Stimulated activated CD8-positive, alpha-beta memory T cell treated with anti-CD3 and anti-CD28 coated beads, Interleukin-4, amount 100 ng/mL, for 4 hours (primary cell): ENCODE data around the gene GOLGB1.
"Not testable (repeated sequence)": the region's sequence is repeated elsewhere in the genome, so short reads cannot be mapped to it uniquely, and the experiment has no call there.

Source experiments
- DNase-seq, 2 donors: peaks; one replicate each; pipeline ENCODE4 v3.0.0-alpha.2; 2020; ENCODE audit warnings: low read depth in 2 of 2, low spot score in 1 of 2

The GOLGB1 gene, protein sequence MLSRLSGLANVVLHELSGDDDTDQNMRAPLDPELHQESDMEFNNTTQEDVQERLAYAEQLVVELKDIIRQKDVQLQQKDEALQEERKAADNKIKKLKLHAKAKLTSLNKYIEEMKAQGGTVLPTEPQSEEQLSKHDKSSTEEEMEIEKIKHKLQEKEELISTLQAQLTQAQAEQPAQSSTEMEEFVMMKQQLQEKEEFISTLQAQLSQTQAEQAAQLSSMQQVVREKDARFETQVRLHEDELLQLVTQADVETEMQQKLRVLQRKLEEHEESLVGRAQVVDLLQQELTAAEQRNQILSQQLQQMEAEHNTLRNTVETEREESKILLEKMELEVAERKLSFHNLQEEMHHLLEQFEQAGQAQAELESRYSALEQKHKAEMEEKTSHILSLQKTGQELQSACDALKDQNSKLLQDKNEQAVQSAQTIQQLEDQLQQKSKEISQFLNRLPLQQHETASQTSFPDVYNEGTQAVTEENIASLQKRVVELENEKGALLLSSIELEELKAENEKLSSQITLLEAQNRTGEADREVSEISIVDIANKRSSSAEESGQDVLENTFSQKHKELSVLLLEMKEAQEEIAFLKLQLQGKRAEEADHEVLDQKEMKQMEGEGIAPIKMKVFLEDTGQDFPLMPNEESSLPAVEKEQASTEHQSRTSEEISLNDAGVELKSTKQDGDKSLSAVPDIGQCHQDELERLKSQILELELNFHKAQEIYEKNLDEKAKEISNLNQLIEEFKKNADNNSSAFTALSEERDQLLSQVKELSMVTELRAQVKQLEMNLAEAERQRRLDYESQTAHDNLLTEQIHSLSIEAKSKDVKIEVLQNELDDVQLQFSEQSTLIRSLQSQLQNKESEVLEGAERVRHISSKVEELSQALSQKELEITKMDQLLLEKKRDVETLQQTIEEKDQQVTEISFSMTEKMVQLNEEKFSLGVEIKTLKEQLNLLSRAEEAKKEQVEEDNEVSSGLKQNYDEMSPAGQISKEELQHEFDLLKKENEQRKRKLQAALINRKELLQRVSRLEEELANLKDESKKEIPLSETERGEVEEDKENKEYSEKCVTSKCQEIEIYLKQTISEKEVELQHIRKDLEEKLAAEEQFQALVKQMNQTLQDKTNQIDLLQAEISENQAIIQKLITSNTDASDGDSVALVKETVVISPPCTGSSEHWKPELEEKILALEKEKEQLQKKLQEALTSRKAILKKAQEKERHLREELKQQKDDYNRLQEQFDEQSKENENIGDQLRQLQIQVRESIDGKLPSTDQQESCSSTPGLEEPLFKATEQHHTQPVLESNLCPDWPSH (N-terminal part only)

DNA sequence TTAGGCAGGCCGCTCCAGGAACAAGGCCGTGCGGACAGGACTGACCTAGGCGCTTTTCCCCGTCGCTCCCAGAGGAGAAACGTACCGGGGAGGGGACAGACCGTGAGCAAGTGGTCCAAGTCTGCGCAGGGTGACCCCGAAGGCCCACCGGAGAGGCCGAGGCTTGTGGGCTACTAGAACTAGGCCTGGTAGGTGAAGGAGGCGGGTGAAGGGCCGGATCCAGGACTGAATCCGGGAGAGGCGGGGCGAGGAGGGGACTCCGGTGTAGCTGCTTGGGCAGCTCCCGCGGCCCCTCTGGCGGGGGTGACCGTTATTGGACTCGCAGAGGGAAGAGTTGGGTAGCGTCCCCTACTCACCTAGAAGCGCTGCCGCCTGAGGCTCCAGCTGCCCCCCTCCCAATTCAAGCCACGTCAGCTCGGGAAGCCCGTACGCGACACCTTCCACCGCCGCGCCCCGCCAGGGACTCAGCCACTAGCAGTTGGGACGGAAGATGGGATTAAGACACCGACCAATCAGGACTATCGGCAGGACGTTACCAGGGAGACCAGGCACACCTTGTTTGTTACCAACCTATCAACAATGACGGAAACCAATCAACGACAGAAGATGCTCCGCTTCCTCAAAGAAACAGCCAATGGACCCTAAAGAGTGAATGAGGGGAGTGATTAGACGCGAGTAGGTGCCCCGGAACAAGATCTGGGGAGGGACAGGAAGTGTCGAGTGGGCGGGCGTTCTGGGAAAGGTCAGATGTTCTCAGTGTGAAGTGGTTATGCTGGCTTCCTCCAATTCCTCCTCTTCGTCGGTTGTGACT lies at the start of gene GOLGB1:
GOLGB1 (minus strand) TSS at position 466 of the 811 bp plus-strand sequence. CDS start 18,770 bp downstream, outside the sequence.
- DNase-seq = peak; percentile 86 to 87

DNA sequence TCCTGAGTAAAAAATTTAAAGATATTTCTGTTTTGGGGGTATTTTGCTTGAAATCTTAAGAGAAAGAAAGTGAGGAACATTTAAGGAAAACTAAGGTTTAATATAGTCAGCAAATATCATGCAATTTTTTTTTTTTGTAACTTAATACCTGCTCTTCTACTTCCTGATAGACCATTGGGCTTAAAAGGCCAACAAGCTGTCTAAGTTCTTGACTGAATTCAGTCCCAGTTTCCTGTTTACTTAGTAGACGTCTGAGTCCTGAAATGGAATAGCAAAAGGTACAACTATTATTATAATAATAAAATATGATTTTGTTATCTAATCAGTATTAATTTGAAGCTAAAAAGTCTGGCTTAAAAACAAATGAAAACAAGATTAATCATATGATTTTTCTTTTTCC lies 47.4 kb upstream of the GOLGB1 start:
- DNase-seq = no peak

DNA sequence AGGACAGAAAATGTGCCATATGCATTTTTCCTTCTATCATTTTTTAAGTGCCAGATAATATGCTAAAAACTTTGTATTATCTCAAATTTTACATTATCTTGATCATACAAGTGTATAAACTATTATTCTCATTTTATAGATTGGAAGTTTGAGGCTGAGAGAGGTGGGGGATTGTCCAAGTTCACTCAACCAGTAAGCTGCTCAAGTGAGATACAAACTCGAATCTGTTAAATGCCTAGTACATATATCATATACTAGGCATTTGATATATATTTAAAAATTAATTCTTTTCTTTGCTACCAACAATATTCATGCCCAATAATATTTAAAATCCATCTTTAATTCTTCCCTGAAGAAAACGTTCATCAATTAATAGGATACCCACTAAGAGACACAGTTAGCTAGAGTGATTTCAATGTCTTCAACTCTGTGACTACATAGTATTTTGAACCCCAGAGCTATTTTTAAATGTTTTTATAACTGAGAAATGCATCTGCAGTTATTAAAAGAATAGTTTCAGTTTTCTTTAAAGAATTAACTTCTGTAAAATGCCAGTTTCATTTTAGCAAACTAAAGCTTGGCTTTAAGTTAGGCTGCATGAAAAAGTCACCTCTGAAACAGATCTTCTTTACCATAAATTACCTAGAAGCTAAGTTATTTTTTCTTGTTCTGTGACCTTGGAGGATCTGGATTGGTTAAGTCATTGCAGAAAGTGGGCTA lies 44.9 kb upstream of the GOLGB1 start:
- DNase-seq = no peak

DNA sequence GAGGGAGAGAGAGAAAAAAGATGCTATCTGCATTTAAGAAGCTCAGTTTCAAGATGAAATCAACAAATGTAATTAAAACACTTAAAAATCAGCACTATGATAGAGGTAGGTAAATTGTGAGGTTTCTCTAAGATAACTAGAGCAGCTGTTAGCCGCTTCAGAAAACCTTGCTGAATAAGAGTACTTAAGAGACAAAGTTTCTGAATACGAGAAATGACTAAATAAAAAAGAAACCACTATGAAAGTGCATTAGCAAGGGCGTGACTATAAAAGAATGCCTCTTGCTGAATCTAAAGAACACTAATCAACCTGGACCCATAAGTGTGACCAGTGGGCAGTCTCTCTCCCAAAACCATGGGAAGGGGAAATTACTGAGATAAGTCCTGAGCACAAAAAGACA lies 43.5 kb upstream of the GOLGB1 start:
- DNase-seq = no peak

DNA sequence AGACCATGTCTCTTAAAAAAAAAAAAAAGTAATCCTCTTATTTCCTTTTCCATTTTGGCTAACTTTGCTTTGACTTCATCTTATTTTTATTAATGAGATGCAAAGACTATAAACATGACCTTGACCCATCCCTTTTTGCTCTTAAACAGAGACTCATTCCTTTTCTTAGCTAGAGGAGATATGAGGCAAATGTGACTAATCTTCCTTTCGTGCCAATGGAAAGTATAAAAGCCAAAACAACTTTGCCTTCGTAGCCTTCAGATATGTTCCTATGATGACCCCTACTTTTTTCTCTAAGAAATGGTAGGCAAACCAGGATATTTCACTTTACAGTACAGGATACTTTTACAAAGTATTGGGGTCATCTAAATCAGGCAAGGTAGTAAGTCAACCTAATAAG lies 36.9 kb upstream of the GOLGB1 start:
- no peak for DNase-seq

DNA sequence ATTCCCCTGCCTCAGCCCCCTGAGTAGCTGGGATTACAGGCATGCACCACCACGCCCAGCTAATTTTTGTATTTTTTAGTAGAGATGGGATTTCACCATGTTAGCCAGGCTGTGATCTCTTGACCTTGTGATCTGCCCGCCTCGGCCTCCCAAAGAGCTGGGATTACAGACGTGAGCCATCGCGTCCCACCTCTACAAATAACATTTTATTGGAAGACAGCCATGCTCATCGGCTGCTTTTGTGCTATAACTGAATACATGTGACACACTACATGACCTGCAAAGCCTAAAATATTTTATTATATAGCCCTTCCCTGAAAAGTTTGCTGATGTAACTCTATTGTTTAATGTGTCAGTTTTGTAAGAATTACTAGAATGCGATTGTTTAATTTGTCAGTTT lies 33.2 kb upstream of the GOLGB1 start:
- DNase-seq = not testable (repeated sequence)

DNA sequence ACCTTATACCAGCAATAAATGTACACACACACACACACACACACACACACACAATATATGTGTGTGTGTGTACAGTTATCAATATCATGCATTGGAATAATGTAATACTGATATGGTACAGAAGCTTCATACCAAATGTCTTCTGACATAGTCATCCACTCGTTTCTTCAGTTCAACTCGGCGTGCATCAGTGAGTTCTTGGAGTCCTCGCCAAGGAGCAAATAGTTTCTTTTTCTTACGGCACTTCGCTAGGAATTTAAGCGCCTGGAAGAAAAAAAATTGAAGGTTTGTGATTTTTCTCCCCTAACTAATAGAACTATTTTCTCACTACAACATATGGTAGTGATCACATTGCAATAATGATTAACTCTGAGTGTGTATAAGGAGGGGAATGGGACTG lies 32.1 kb upstream of the GOLGB1 start:
- no peak for DNase-seq

DNA sequence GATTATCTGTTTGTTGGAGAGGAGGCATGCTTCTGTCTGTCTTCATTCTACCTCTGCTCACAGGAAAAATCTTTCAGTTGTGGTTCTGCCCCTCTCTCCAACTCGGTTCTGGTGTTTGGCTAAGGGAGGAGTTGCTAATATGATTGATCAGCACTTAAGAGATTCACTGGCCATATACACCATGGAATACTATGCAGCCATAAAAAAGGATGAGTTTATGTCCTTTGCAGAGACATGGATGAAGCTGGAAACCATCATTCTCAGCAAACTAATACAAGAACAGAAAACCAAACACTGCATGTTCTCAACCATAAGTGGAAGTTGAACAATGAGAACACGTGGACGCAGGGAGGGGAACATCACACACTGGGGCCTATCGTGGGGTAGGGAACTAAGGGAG lies 25.6 kb upstream of the GOLGB1 start:
- not testable (repeated sequence) for DNase-seq

DNA sequence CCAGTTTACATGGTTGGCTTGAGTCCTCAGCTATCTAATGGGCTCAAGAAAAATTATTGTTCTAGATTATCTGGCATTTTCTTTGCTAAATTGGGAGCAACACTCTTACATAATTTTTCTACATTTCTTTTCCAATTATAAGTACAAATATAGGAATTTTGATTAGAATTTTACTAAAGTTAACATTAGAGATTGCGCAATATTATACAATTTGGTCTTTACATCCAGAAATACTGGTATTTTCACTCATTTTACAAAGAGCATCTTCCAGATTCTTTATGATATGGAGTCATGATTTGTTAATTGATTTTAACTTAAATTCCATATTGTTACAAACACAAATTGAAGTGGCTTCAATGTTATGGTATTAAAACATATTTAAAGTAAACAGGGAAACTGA lies 19.7 kb upstream of the GOLGB1 start:
- no peak for DNase-seq

DNA sequence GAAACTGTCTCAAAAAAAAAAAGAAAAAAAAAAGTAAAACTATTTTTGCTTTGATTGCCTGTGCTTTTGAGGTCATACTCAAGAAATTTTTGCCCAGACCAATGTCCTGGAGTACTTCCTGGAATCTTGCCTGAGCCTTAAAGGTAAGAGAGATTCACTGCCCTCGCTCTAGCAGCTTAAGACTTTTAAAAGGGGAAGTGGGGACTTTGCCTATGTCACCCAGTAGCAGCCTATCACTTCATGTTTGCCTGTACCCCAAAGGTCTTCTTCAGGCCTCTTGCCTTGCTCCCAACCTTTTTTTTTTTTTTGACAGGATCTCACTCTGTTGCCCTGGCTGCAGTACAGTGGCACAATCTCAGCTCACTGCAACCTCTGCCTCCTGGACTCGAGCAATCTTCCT lies 18.9 kb upstream of the GOLGB1 start:
- no peak for DNase-seq

DNA sequence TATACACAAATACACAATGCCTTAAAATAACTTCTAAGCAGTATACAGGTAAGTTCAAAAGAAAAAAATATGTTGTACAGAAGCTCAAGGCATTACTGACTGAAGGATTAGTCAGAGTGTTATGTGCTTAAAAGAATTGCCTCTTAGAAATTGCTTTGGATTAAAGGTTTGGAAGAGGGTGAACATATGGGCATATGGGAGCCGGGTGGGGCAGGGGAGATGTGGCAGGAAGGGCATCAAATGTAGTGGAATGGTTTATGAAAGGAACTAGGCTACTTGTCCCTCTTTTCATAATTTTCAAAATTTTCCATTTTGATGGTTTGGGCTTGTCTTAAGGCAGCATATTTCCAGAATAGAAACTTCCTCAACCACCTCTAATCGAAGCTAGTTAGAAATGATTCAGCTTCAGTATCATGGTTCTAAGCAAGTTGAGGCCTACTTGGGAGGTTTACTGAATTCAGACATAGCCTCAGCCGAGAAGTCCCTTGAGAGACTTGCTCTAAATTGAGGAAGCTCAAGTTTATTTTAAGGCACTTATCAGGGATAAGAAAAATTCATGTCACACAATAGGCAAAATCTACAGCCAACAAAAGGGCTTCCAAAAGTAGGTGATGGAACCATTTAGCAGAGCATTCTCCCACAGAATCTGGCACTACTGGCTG lies 10.1 kb upstream of the GOLGB1 start:
- DNase-seq = no peak

DNA sequence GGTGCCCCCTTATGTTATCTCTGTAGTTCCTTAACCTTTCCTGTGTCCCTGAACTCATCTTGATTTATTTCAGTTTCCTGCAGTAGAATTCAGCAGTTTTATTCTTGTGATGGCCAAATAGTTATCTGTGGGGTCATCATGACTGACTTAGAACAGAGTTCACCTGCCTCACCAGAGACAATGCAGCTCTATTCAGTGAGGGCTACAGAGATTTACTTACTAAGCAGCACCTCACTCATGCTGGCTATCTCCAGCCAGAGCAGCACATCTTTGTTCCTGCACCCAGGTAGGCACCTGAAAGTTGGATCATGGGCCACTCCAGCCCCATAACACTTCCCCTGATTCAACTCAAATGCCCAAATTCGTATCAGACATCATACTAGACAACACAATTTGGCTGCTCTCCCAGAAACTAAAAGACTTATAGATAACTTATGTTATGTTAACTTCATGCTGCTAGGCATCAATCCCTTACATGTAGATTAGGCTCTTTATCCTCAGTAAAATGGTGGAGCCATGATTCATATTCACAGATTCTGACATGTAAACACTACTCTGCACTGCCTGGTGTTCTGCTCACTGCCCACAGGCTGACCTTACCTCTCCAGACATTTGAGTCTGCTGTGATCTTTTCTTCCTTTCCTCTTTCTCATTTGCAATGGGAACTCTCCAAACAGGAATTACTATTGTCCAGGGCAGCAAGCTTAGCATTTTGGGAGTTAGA lies 9.3 kb upstream of the GOLGB1 start:
- no peak for DNase-seq

DNA sequence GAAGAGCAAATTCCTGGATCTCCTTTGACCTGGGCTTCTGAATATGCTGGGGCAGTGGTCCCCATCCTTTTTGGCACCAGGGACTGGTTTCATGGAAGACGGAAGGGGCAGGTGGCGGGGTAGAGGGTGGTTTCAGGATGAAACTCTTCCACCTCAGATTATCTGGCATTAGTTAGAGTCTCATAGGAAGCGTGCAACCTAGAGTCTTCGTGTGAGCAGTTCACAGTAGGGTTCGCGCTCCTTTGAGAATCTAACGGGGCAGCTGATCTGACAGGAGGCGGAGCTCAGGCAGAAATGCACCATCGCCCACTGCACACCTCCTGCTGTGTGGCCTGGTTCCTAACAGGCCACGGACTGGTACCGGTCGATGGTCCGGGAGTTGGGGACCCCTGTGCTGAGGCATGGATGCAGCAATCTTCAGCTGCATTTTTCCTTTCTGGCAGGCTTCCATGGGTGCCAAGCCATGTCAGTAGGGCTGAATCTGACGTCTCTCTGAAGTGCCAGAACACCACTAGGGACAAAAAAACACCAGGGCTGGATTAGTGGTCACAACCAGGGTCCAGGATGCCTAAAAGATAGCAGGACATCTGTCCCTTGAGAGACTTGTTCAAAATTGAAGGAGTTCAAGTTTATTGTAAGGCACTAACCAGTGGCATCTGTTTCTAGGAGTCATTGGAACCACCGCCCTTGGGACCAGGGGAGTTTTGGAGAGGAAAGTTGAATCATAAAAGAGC lies 8.4 kb upstream of the GOLGB1 start:
- no peak for DNase-seq

DNA sequence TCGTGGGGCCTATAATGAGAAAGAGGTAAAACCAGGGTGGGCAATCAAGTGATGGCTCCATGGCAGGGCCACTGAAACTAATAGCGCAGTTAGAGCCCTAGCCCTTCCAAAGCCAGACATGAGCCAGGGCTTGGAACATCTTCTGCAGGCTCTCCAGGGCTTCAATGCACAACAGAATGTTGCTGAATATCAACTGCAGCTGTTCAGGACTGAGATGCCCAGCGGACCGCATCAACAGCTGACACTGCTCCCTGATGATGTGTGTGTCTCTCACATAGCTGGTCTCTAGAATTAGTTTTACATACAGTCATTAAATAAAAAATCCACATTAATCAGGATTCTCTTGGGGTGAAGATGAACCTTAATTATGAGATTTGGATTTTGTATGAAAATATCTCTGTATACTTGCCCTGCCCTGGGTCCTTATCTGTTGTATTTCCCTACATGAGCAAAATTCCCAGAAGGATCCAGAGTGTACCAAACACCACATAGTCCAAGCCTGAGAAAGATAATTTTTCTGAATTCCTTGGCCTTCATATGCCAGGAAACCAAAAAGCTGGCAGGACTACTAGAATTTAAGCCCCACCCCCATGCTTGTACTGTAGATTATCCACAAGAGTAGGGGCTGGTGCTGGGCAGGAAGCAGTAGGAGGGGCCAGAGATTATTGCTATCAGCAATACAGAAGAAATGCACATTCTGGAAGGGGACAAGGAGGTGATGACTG lies 7.7 kb upstream of the GOLGB1 start:
- no peak for DNase-seq

DNA sequence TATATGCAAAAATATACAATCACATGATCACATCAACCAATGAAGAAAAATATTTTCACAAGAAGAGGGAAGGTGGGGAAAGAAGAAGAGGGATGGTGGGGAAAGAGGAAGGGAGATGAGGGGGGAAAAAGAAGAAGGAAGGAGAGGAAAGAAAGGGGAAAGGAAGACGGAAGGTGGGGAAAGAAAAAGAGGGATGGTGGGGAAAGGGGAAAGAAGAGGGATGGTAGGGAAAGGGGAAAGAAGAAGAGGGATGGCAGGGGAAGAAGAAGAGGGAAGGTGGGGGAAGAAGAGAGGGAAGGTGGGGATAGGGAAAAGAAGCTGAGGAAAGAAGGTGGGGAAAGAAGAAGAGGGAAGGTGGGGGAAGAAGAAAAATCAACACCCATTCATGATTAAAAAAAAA lies 3.2 kb upstream of the GOLGB1 start:
- no peak for DNase-seq

DNA sequence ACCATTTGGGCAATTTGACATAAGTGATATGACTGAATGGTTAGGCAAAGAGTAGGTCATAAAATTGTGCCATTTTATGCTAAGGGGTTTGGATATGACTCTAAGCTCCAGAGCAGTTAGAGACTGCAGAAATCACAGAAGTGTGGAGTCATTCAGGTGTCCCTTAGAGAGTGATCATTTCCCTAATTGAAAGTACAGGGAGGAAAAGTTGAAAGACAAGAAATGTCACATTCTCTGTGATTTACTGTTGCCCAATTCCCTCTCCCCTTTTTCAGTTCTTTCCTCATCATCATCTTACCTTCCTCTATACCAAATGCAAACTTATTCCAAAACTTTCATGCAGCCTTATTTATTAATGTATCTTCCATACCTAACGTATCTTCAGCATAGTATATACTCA lies 2.7 kb upstream of the GOLGB1 start:
- DNase-seq = no peak

DNA sequence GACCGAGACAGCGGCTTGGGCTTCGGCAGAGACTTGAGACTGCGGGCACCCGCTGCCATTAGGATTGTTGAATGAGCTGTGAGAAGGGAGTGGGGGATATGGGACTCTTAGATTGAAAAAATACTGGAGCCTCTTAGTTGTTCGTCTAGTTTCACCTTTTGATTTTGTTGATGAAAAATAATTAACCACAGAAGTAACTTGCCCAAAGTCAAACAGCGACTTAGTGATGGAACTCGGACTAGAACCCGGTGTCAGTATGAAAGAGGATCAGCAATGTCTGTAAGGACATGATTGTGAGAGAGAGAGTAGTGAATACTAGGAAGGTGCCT lies 510 bp upstream of the GOLGB1 start:
- no peak for DNase-seq
